Breast epithelium (tissue), 3 donors: Measurements from ENCODE around the gene NONO.

ENCODE experiments used
- POLR2A ChIP-seq: fragments of 450-650 bp; IDR thresholded peaks from one replicate; pipeline ENCODE4 v1.6.1; 2016; ENCODE audit warnings: antibody characterized with exemption, mild to moderate bottlenecking, moderate library complexity
- TF ChIP-seq, protein P1 (sequence below), 3 donors: fragments of 450-650 bp; IDR thresholded peaks; one replicate each; pipeline ENCODE4 v1.5.1; 2016 to 2017; ENCODE audit warnings: antibody characterized with exemption in 3 of 3, mild to moderate bottlenecking in 3 of 3, moderate library complexity in 3 of 3

DNA sequence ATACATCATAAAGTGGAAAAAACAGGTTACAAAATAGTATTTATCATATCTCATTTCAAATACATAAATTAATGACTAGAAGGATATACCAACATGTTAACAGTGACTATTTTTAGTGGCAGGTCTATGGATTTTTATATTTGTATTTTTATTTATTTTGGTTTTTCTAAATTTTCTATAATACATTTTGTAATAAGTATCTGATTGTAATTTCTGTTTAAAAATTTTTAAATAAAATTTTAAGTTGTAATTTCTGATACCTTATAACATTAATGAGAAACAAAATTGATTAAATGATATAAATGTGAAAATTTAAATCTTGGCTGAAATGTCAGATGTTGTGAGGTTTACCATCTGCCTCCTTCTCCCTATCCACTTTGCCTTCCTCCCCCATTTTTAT, 2.5 kb downstream of the NONO start:
- TF ChIP-seq, protein P1, sequence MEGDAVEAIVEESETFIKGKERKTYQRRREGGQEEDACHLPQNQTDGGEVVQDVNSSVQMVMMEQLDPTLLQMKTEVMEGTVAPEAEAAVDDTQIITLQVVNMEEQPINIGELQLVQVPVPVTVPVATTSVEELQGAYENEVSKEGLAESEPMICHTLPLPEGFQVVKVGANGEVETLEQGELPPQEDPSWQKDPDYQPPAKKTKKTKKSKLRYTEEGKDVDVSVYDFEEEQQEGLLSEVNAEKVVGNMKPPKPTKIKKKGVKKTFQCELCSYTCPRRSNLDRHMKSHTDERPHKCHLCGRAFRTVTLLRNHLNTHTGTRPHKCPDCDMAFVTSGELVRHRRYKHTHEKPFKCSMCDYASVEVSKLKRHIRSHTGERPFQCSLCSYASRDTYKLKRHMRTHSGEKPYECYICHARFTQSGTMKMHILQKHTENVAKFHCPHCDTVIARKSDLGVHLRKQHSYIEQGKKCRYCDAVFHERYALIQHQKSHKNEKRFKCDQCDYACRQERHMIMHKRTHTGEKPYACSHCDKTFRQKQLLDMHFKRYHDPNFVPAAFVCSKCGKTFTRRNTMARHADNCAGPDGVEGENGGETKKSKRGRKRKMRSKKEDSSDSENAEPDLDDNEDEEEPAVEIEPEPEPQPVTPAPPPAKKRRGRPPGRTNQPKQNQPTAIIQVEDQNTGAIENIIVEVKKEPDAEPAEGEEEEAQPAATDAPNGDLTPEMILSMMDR (IDR thresholded peaks at IDR 0.05): no peak
- TF ChIP-seq POLR2A: no peak
